Dermis blood vessel endothelial cell (primary cell): Measurements from ENCODE around the gene TBRG1. TPM values are rescaled to one million over a fixed set of nuclear protein-coding genes. Genes with fewer than 3 reads are reported as not detected.
A peak's percentile ranks its signal among the peaks of the same experiment; 100 is the strongest.

Experiments
- DNase-seq: peaks from one replicate; pipeline ENCODE4 v3.0.0; 2010
- total RNA-seq: library from RNA; depleted of rRNA; stranded (reverse); fragments of >200 nt; gene quantifications from 2 replicates; pipeline ENCODE4 v1.2.3, GENCODE V29; 2014

Gene TBRG1
- total RNA-seq, 1 donor from 2014 or later, result 18.4 TPM

GRCh38 chr11:124618863-124619262 lies 3.8 kb upstream of the TBRG1 start:
- no peak for DNase-seq

GRCh38 chr11:124623861-124624525 lies 1.3 kb downstream of the TBRG1 start:
- DNase-seq, result no peak

GRCh38 chr11:124625504-124626168 lies 3.0 kb downstream of the TBRG1 start:
- DNase-seq, result no peak

GRCh38 chr11:124627546-124627945 lies 4.9 kb downstream of the TBRG1 start:
- no peak for DNase-seq

GRCh38 chr11:124629961-124630360 lies 7.3 kb downstream of the TBRG1 start:
- DNase-seq, result no peak

- DNase-seq, result peak; percentile 50
Measured at GRCh38 chr11:124633355-124633754, 10.7 kb downstream of the TBRG1 start.

GRCh38 chr11:124635932-124636331 lies 13.3 kb downstream of the TBRG1 start:
- DNase-seq, result no peak

- DNase-seq, result no peak
Measured at GRCh38 chr11:124638500-124638899, 15.8 kb downstream of the TBRG1 start.

- DNase-seq, result no peak
Measured at GRCh38 chr11:124639186-124639585, 16.5 kb downstream of the TBRG1 start.

- no peak for DNase-seq
Measured at GRCh38 chr11:124640666-124641065, 18.0 kb downstream of the TBRG1 start.

GRCh38 chr11:124642628-124643027 lies 20.0 kb downstream of the TBRG1 start:
- DNase-seq, result no peak

GRCh38 chr11:124643042-124643604 lies 20.5 kb downstream of the TBRG1 start:
- DNase-seq, result no peak

GRCh38 chr11:124643605-124644425 lies 21.2 kb downstream of the TBRG1 start:
- DNase-seq, result no peak

- peak; percentile 82 for DNase-seq
Measured at GRCh38 chr11:124644426-124645280, 22.0 kb downstream of the TBRG1 start.

GRCh38 chr11:124646148-124646547 lies 23.5 kb downstream of the TBRG1 start:
- DNase-seq, result no peak

GRCh38 chr11:124648610-124649009 lies 25.9 kb downstream of the TBRG1 start:
- DNase-seq, result no peak

GRCh38 chr11:124656774-124657630 lies 34.3 kb downstream of the TBRG1 start:
- DNase-seq, result no peak

- DNase-seq, result no peak
Measured at GRCh38 chr11:124657904-124658303, 35.2 kb downstream of the TBRG1 start.

GRCh38 chr11:124658501-124658900 lies 35.8 kb downstream of the TBRG1 start:
- no peak for DNase-seq

GRCh38 chr11:124658986-124659385 lies 36.3 kb downstream of the TBRG1 start:
- no peak for DNase-seq

- DNase-seq, result no peak
Measured at GRCh38 chr11:124661553-124661952, 38.9 kb downstream of the TBRG1 start.
